Hepatocyte (in vitro differentiated cells): Measurements from ENCODE around the gene TMBIM1. TPM values are rescaled to one million over a fixed set of nuclear protein-coding genes. Genes with fewer than 3 reads are reported as not detected.

Experiments used
- DNase-seq: peaks from one replicate; pipeline ENCODE4 v3.0.0-alpha.2; 2016; ENCODE audit warnings: low spot score
- H2AFZ ChIP-seq: fragments of 200-600 bp; sonication (generic); 2 replicates; pipeline ENCODE4 v1.6.0; 2016; ENCODE audit warnings: antibody characterized with exemption, mild to moderate bottlenecking
- H3K27ac ChIP-seq: fragments of 200-600 bp; sonication (generic); 2 replicates; pipeline ENCODE4 v1.5.1; 2016; ENCODE audit warnings: mild to moderate bottlenecking
- H3K27me3 ChIP-seq: fragments of 200-600 bp; sonication (generic); 2 replicates; pipeline ENCODE4 v1.6.1; 2016
- H3K36me3 ChIP-seq: fragments of 200-600 bp; sonication (generic); replicated peaks from 2 replicates; pipeline ENCODE4 v1.5.1; 2016; ENCODE audit warnings: low read depth; ENCODE audit not compliant: insufficient read depth
- H3K4me1 ChIP-seq: fragments of 200-600 bp; sonication (generic); 2 replicates; pipeline ENCODE4 v1.5.1; 2016; ENCODE audit warnings: mild to moderate bottlenecking, moderate library complexity; ENCODE audit not compliant: insufficient read depth
- H3K4me2 ChIP-seq: fragments of 200-600 bp; sonication (generic); 2 replicates; pipeline ENCODE4 v1.6.0; 2016
- H3K4me3 ChIP-seq: fragments of 200-600 bp; sonication (generic); 2 replicates; pipeline ENCODE4 v1.5.1; 2016; ENCODE audit warnings: mild to moderate bottlenecking
- H3K79me2 ChIP-seq: fragments of 200-600 bp; sonication (generic); 2 replicates; pipeline ENCODE4 v1.6.0; 2017; ENCODE audit warnings: mild to moderate bottlenecking
- H3K9me2 ChIP-seq: fragments of 200-600 bp; sonication (generic); replicated peaks from 2 replicates; pipeline ENCODE4 v1.6.0; 2017; ENCODE audit warnings: mild to moderate bottlenecking; ENCODE audit not compliant: insufficient read depth
- H3K9me3 ChIP-seq: fragments of 200-600 bp; sonication (generic); 2 replicates; pipeline ENCODE4 v1.5.1; 2016; ENCODE audit warnings: low read depth, mild to moderate bottlenecking
- H4K20me1 ChIP-seq: fragments of 200-600 bp; sonication (generic); 2 replicates; pipeline ENCODE4 v1.6.0; 2016; ENCODE audit warnings: mild to moderate bottlenecking; ENCODE audit not compliant: insufficient read depth, poor library complexity, severe bottlenecking
- CTCF ChIP-seq: fragments of 200-600 bp; sonication (generic); IDR thresholded peaks from 2 replicates; pipeline ENCODE4 v1.5.1; 2016; ENCODE audit warnings: antibody characterized with exemption, mild to moderate bottlenecking; ENCODE audit not compliant: poor library complexity
- EZH2 ChIP-seq: fragments of 200-600 bp; sonication (generic); IDR thresholded peaks from 2 replicates; pipeline ENCODE4 v1.6.1; 2016; ENCODE audit warnings: antibody characterized with exemption, mild to moderate bottlenecking, borderline replicate concordance
- EZH2phosphoT487 ChIP-seq: fragments of 200-600 bp; sonication (generic); IDR thresholded peaks from one replicate; pipeline ENCODE4 v1.6.1; 2018; ENCODE audit warnings: antibody characterized with exemption, mild to moderate bottlenecking, low read depth, moderate library complexity; ENCODE audit not compliant: unreplicated experiment, severe bottlenecking
- WGBS: methylation state at CpG from one replicate; pipeline ENCODE4 v1.1.6; 2016; ENCODE audit warnings: low lambda C conversion rate; ENCODE audit errors: missing lambda C conversion rate; 5-methylcytosine and 5-hydroxymethylcytosine counted together
- polyA plus RNA-seq: library from polyadenylated mRNA; unstranded; fragments of >200 nt; fragmentation: Nextera tagmentation; extraction: Ambion mirVana; gene quantifications from 2 replicates; pipeline ENCODE4 v1.2.1, GENCODE V29; 2016
- total RNA-seq: library from RNA; depleted of rRNA; stranded (reverse); fragments of >200 nt; gene quantifications from 2 replicates; pipeline ENCODE4 v1.2.3, GENCODE V29; 2014

Gene TMBIM1
- total and polyA plus RNA-seq, 2 experiments from 2014 or later, result 224 to 302 TPM

GRCh38 chr2:218255446-218255845 is 36.9 kb downstream of the TMBIM1 start:
- Histone ChIP-seq H3K27ac (no peak overlapping the region), H3K36me3 (peaks cover 8% of the 10 kb centered on the region), H3K9me2 (no peaks in the 10 kb centered on the region), H3K9me3 (no peaks in the 10 kb centered on the region), H4K20me1 (no peaks in the 10 kb centered on the region), H3K27me3 (no peaks in the 10 kb centered on the region), H3K4me3 (no peak overlapping the region), H3K79me2 (no peaks in the 10 kb centered on the region), H3K4me2 (no peak overlapping the region), H3K4me1 (peaks cover 11% of the 10 kb centered on the region), H2AFZ (no peak overlapping the region)
- no peak for DNase-seq
- TF ChIP-seq EZH2phosphoT487 (no peak), EZH2 (no peak), CTCF (no peak)
- 97% methylated on average over 6 of the region's 6 CpGs for WGBS

GRCh38 chr2:218253232-218253625 is 39.1 kb downstream of the TMBIM1 start:
- WGBS, result 88% methylated on average over 5 of the region's 5 CpGs
- TF ChIP-seq EZH2, result no peak
- TF ChIP-seq EZH2phosphoT487, result no peak
- no peak for TF ChIP-seq CTCF
- Histone ChIP-seq H3K27me3 (no peaks in the 10 kb centered on the region), H3K27ac (no peak overlapping the region), H3K4me1 (no peaks in the 10 kb centered on the region), H3K9me2 (no peaks in the 10 kb centered on the region), H2AFZ (no peak overlapping the region), H3K36me3 (peaks cover 16% of the 10 kb centered on the region), H3K4me2 (no peak overlapping the region), H3K4me3 (no peak overlapping the region), H3K9me3 (no peaks in the 10 kb centered on the region), H4K20me1 (no peaks in the 10 kb centered on the region), H3K79me2 (no peaks in the 10 kb centered on the region)
- no peak for DNase-seq

GRCh38 chr2:218252509-218253231 is 39.6 kb downstream of the TMBIM1 start:
- no peaks in the 10 kb centered on the region for H3K27me3 ChIP-seq
- no peak overlapping the region for H2AFZ ChIP-seq
- H3K4me2 ChIP-seq, result no peak overlapping the region
- H3K9me3 ChIP-seq, result no peaks in the 10 kb centered on the region
- DNase-seq, result no peak
- H3K4me1 ChIP-seq, result no peaks in the 10 kb centered on the region
- no peaks in the 10 kb centered on the region for H3K79me2 ChIP-seq
- no peak overlapping the region for H3K4me3 ChIP-seq
- no peak for TF ChIP-seq CTCF
- TF ChIP-seq EZH2phosphoT487, result no peak
- no peak for TF ChIP-seq EZH2
- WGBS, result 92% methylated on average over 7 of the region's 7 CpGs
- H4K20me1 ChIP-seq, result no peaks in the 10 kb centered on the region
- H3K27ac ChIP-seq, result no peak overlapping the region
- H3K36me3 ChIP-seq, result peaks cover 16% of the 10 kb centered on the region
- H3K9me2 ChIP-seq, result no peaks in the 10 kb centered on the region
